Measurements from ENCODE around the gene SUN1. TPM values are rescaled to one million over a fixed set of nuclear protein-coding genes. Genes with fewer than 3 reads are reported as not detected.
"Not testable (repeated sequence)": the region's sequence is repeated elsewhere in the genome, so short reads cannot be mapped to it uniquely, and the experiment has no call there.

SUN1 gene
- total and polyA plus RNA-seq, 4 donors, result 24.8 to 162 (median 40.1) TPM

GRCh38 chr7:869348-869747, 37.1 kb downstream of the SUN1 start:
- Histone ChIP-seq H3K4me1 (ENCODE audit: control insufficient read depth in 4 of 4, insufficient read depth in 4 of 4, low read length in 3 of 4) (peaks cover 0 to 31% (median 17%) of the 10 kb centered on the region in 4 donors), H3K9me3 (ENCODE audit: control insufficient read depth in 4 of 4, low read length in 3 of 4) (no peaks in the 10 kb centered on the region), H3K9ac (ENCODE audit: low read depth in 1 of 2, low read length in 2 of 2) (no peak overlapping the region), H3K27ac (ENCODE audit: low read depth in 1 of 2, low read length in 2 of 2) (peak overlapping the region in 1 of 2 donors; percentile 28), H3K4me3 (ENCODE audit: low read depth in 1 of 3, low read length in 3 of 3) (no peak overlapping the region), H3K36me3 (ENCODE audit: control insufficient read depth in 4 of 4, insufficient read depth in 3 of 4, low read depth in 1 of 4, low read length in 3 of 4) (peaks cover 2 to 25% (median 11%) of the 10 kb centered on the region in 4 donors), H3K27me3 (ENCODE audit: control insufficient read depth in 4 of 4, insufficient read depth in 4 of 4, low read length in 3 of 4) (no peaks in the 10 kb centered on the region)
- no peak for TF ChIP-seq ATF3 (IDR thresholded peaks at IDR 0.05)
- TF ChIP-seq EGR1 (IDR thresholded peaks at IDR 0.05; ENCODE audit: low read depth in 2 of 2), result no peak
- TF ChIP-seq SP1 (IDR thresholded peaks at IDR 0.05), result no peak
- no peak for TF ChIP-seq RAD21 (IDR thresholded peaks at IDR 0.05)
- TF ChIP-seq, protein P1, sequence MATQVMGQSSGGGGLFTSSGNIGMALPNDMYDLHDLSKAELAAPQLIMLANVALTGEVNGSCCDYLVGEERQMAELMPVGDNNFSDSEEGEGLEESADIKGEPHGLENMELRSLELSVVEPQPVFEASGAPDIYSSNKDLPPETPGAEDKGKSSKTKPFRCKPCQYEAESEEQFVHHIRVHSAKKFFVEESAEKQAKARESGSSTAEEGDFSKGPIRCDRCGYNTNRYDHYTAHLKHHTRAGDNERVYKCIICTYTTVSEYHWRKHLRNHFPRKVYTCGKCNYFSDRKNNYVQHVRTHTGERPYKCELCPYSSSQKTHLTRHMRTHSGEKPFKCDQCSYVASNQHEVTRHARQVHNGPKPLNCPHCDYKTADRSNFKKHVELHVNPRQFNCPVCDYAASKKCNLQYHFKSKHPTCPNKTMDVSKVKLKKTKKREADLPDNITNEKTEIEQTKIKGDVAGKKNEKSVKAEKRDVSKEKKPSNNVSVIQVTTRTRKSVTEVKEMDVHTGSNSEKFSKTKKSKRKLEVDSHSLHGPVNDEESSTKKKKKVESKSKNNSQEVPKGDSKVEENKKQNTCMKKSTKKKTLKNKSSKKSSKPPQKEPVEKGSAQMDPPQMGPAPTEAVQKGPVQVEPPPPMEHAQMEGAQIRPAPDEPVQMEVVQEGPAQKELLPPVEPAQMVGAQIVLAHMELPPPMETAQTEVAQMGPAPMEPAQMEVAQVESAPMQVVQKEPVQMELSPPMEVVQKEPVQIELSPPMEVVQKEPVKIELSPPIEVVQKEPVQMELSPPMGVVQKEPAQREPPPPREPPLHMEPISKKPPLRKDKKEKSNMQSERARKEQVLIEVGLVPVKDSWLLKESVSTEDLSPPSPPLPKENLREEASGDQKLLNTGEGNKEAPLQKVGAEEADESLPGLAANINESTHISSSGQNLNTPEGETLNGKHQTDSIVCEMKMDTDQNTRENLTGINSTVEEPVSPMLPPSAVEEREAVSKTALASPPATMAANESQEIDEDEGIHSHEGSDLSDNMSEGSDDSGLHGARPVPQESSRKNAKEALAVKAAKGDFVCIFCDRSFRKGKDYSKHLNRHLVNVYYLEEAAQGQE (IDR thresholded peaks at IDR 0.05), result no peak
- TF ChIP-seq RXRA (IDR thresholded peaks at IDR 0.05), result no peak
- DNase-seq (ENCODE audit: low spot score), result no peak
- 92% methylated on average over 14 of the region's 14 CpGs for WGBS

DNA sequence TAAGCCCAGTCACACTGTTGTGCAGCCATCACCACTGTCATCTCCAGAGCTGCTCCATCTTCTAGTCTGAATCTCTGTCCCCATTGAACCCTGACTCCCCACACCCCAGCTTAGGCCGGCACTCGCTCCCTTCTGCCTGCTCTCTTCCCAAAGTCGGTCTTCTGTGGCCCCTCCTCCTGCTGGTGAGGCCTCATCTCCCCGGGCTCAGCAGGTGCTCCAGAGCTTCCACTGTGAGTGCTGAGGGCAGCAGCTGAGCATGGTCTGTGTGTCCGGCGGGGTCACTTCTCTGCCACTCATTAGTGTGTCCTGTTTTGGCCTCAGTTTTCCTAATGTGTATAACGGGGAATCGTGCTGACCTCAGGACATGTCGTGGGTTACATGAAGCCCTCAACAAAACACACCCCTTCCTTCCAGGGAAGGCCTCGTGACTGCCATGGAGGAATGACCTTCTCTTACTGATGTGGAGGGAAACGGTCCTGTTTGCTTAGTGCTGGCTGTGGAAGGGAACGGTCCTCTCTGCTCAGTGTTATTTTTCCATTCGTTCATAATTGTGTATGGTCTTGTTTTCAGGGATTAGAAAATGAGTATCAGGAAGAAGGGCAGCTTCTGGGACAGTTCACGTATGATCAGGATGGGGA, 39.7 kb downstream of the SUN1 start:
- H3K36me3 ChIP-seq (ENCODE audit: control insufficient read depth in 4 of 4, insufficient read depth in 3 of 4, low read depth in 1 of 4, low read length in 3 of 4), result peaks cover 0 to 20% (median 8%) of the 10 kb centered on the region in 4 donors
- H3K4me3 ChIP-seq (ENCODE audit: low read depth in 1 of 3, low read length in 3 of 3), result no peak overlapping the region
- peak overlapping the region; percentile 67 to 69 for H3K27ac ChIP-seq (ENCODE audit: low read depth in 1 of 2, low read length in 2 of 2)
- no peak for TF ChIP-seq GABPA (IDR thresholded peaks at IDR 0.05 in 1 of 2, conservative IDR thresholded peaks at IDR 0.05 in 1 of 2)
- TF ChIP-seq CTCF (IDR thresholded peaks at IDR 0.05; ENCODE audit: low read depth, low read length, missing input control), result no peak
- TF ChIP-seq EGR1 (IDR thresholded peaks at IDR 0.05; ENCODE audit: low read depth in 2 of 2), result no peak
- no peak for TF ChIP-seq NR2F2 (IDR thresholded peaks at IDR 0.05)
- TF ChIP-seq HNF4G (IDR thresholded peaks at IDR 0.05), result no peak
- peak in 1 of 2 donors; percentile 6 for TF ChIP-seq RXRA (IDR thresholded peaks at IDR 0.05)
- no peak for TF ChIP-seq FOXA1 (IDR thresholded peaks at IDR 0.05)
- 80% methylated on average over 14 of the region's 14 CpGs for WGBS
- no peaks in the 10 kb centered on the region for H3K9me3 ChIP-seq (ENCODE audit: control insufficient read depth in 4 of 4, low read length in 3 of 4)
- H3K4me1 ChIP-seq (ENCODE audit: control insufficient read depth in 4 of 4, insufficient read depth in 4 of 4, low read length in 3 of 4), result peaks cover 0 to 28% (median 16%) of the 10 kb centered on the region in 4 donors
- no peak for DNase-seq (ENCODE audit: low spot score)
- no peak overlapping the region for H3K9ac ChIP-seq (ENCODE audit: low read depth in 1 of 2, low read length in 2 of 2)
- H3K27me3 ChIP-seq (ENCODE audit: control insufficient read depth in 4 of 4, insufficient read depth in 4 of 4, low read length in 3 of 4), result no peaks in the 10 kb centered on the region

- WGBS, result 90% methylated on average over 19 of the region's 19 CpGs
- DNase-seq (ENCODE audit: low spot score), result not testable (repeated sequence)
- peak overlapping the region; percentile 67 to 72 for H3K27ac ChIP-seq (ENCODE audit: low read depth in 1 of 2, low read length in 2 of 2)
Measured at GRCh38 chr7:872685-873084, 40.4 kb downstream of the SUN1 start.

More at GRCh38 chr7:872685-873084, 40.4 kb downstream of the SUN1 start:
- not testable (repeated sequence) for H3K27me3 ChIP-seq (ENCODE audit: control insufficient read depth in 4 of 4, insufficient read depth in 4 of 4, low read length in 3 of 4); H3K9me3 ChIP-seq (ENCODE audit: control insufficient read depth in 4 of 4, low read length in 3 of 4); H3K9ac ChIP-seq (ENCODE audit: low read depth in 1 of 2, low read length in 2 of 2); H3K4me3 ChIP-seq (ENCODE audit: low read depth in 1 of 3, low read length in 3 of 3)
- H3K36me3 ChIP-seq (ENCODE audit: control insufficient read depth in 4 of 4, insufficient read depth in 3 of 4, low read depth in 1 of 4, low read length in 3 of 4), result peaks cover 0 to 20% (median 8%) of the 10 kb centered on the region in 4 donors
- H3K4me1 ChIP-seq (ENCODE audit: control insufficient read depth in 4 of 4, insufficient read depth in 4 of 4, low read length in 3 of 4), result peaks cover 0 to 21% (median 11%) of the 10 kb centered on the region in 4 donors
